AG04450 (cell line): Measurements from ENCODE around the gene BHMT2. TPM values are rescaled to one million over a fixed set of nuclear protein-coding genes. Genes with fewer than 3 reads are reported as not detected.

ENCODE experiments used
- CTCF ChIA-PET: fragments of 300-600, 350-600 bp; formaldehyde crosslinking; extraction: SDS; loops from one replicate; lab custom pipeline; 2022; ENCODE audit warnings: antibody characterized with exemption, inconsistent platforms; lab: Charles Lee
- POLR2A ChIA-PET: fragments of 350-600 bp; formaldehyde crosslinking; extraction: SDS; loops from one replicate; lab custom pipeline; 2021; ENCODE audit warnings: antibody characterized with exemption, inconsistent platforms; lab: Yijun Ruan, JAX
- DNase-seq: peaks from one replicate; pipeline ENCODE4 v3.0.0-alpha.2; 2011; ENCODE audit warnings: low read depth, low spot score
- H3K27ac ChIP-seq: one replicate; pipeline ENCODE4 v1.5.1; 2012; ENCODE audit warnings: low read depth, low read length, control low read depth
- H3K27me3 ChIP-seq: one replicate; pipeline ENCODE4 v1.6.0; 2012; ENCODE audit warnings: low read length; ENCODE audit not compliant: control insufficient read depth, insufficient read depth
- H3K4me3 ChIP-seq: 2 replicates; pipeline ENCODE4 v1.5.1; 2011; ENCODE audit warnings: mild to moderate bottlenecking, low read depth, low read length, control low read depth
- H3K9me3 ChIP-seq: 2 replicates; pipeline ENCODE4 v1.5.1; 2012; ENCODE audit warnings: low read length; ENCODE audit not compliant: control insufficient read depth, insufficient read depth
- CTCF ChIP-seq: IDR thresholded peaks from 2 replicates; pipeline ENCODE4 v1.5.1; 2011; ENCODE audit warnings: low read depth, low read length, control low read depth, inconsistent platforms
- polyA plus RNA-seq: library from polyadenylated mRNA; depleted of rRNA; stranded (reverse); fragments of >200 nt; gene quantifications from 2 replicates; pipeline ENCODE4 v1.2.3, GENCODE V29; 2011

The BHMT2 gene
- polyA plus RNA-seq, 1 experiment = 9.6 TPM

GRCh38 chr5:79042188-79042587 is 27.4 kb upstream of the BHMT2 start:
- TF ChIP-seq CTCF = no peak
- H3K4me3 ChIP-seq = no peak overlapping the region
- CTCF ChIA-PET = interaction anchor here (1.0 to 4.0 kb wide), 2 partner anchors 17 to 91 kb away, joined by 6 to 28 read pairs; no protein-coding TSS in a partner anchor
- peaks cover 9% of the 10 kb centered on the region for H3K27me3 ChIP-seq
- H3K9me3 ChIP-seq = no peaks in the 10 kb centered on the region
- H3K27ac ChIP-seq = no peak overlapping the region
- POLR2A ChIA-PET = no interaction called here
- no peak for DNase-seq

GRCh38 chr5:79047199-79047598 is 22.4 kb upstream of the BHMT2 start:
- ChIA-PET CTCF (interaction anchor here (0.7 to 3.3 kb wide), 3 partner anchors 22 to 86 kb away, joined by 4 to 24 read pairs (median 10); no protein-coding TSS in a partner anchor), POLR2A (no interaction called here)
- DNase-seq = no peak
- Histone ChIP-seq H3K4me3 (no peak overlapping the region), H3K27ac (no peak overlapping the region), H3K9me3 (no peaks in the 10 kb centered on the region), H3K27me3 (peaks cover 12% of the 10 kb centered on the region)
- no peak for TF ChIP-seq CTCF

GRCh38 chr5:79048437-79048836 is 21.1 kb upstream of the BHMT2 start:
- POLR2A ChIA-PET = no interaction called here
- CTCF ChIA-PET = interaction anchor here (1.9 to 3.3 kb wide), 2 partner anchors 23 to 85 kb away, joined by 10 to 24 read pairs; no protein-coding TSS in a partner anchor
- Histone ChIP-seq H3K4me3 (no peak overlapping the region), H3K9me3 (no peaks in the 10 kb centered on the region), H3K27ac (no peak overlapping the region), H3K27me3 (peaks cover 12% of the 10 kb centered on the region)
- no peak for DNase-seq
- TF ChIP-seq CTCF = no peak

GRCh38 chr5:79050498-79050897 is 19.1 kb upstream of the BHMT2 start:
- H3K4me3 ChIP-seq = no peak overlapping the region

More at GRCh38 chr5:79050498-79050897, 19.1 kb upstream of the BHMT2 start:
- DNase-seq = no peak
- POLR2A ChIA-PET = no interaction called here
- CTCF ChIA-PET = interaction anchor here (1.0 kb wide), 2 partner anchors 25 to 150 kb away, joined by 3 to 4 read pairs; no protein-coding TSS in a partner anchor
- no peak for TF ChIP-seq CTCF
- peaks cover 8% of the 10 kb centered on the region for H3K27me3 ChIP-seq
- no peaks in the 10 kb centered on the region for H3K9me3 ChIP-seq
- no peak overlapping the region for H3K27ac ChIP-seq
